ENCODE measurements around the gene ACTRT2. TPM values are rescaled to one million over a fixed set of nuclear protein-coding genes. Genes with fewer than 3 reads are reported as not detected.

ACTRT2 gene
- total RNA-seq, 1 experiment from 2014 or later: not detected

GRCh38 chr1:3061566-3061965, 40.3 kb downstream of the ACTRT2 start:
- no peaks in the 10 kb centered on the region for H3K79me2 ChIP-seq (ENCODE audit: low read length)
- H2AFZ ChIP-seq (ENCODE audit: low read length): no peak overlapping the region
- H3K9ac ChIP-seq (ENCODE audit: low read length): no peak overlapping the region
- no peaks in the 10 kb centered on the region for H4K20me1 ChIP-seq (ENCODE audit: insufficient read depth, low read depth, low read length)
- H3K4me2 ChIP-seq (ENCODE audit: low read depth, low read length, poor library complexity, severe bottlenecking): no peak overlapping the region
- no peak for DNase-seq
- H3K4me3 ChIP-seq (ENCODE audit: low read length): no peak overlapping the region
- H3K9me3 ChIP-seq (ENCODE audit: low read length): no peaks in the 10 kb centered on the region
- H3K36me3 ChIP-seq (ENCODE audit: insufficient read depth, low read length): no peaks in the 10 kb centered on the region
- H3K4me1 ChIP-seq (ENCODE audit: low read length): no peaks in the 10 kb centered on the region
- H3K27ac ChIP-seq (ENCODE audit: low read length): no peak overlapping the region
- H3K9me2 ChIP-seq (replicated peaks; ENCODE audit: insufficient read depth, low read length): no peaks in the 10 kb centered on the region
- no peaks in the 10 kb centered on the region for H3K27me3 ChIP-seq (ENCODE audit: low read length)

GRCh38 chr1:3061981-3062615, 40.8 kb downstream of the ACTRT2 start:
- no peak overlapping the region for H3K4me3 ChIP-seq (ENCODE audit: low read length)
- no peaks in the 10 kb centered on the region for H3K27me3 ChIP-seq (ENCODE audit: low read length)
- H3K4me1 ChIP-seq (ENCODE audit: low read length): no peaks in the 10 kb centered on the region
- H3K9ac ChIP-seq (ENCODE audit: low read length): no peak overlapping the region
- no peak overlapping the region for H3K4me2 ChIP-seq (ENCODE audit: low read depth, low read length, poor library complexity, severe bottlenecking)
- H3K79me2 ChIP-seq (ENCODE audit: low read length): no peaks in the 10 kb centered on the region
- no peak for DNase-seq
- H3K36me3 ChIP-seq (ENCODE audit: insufficient read depth, low read length): no peaks in the 10 kb centered on the region
- H2AFZ ChIP-seq (ENCODE audit: low read length): no peak overlapping the region
- H3K27ac ChIP-seq (ENCODE audit: low read length): no peak overlapping the region
- H4K20me1 ChIP-seq (ENCODE audit: insufficient read depth, low read depth, low read length): no peaks in the 10 kb centered on the region
- H3K9me3 ChIP-seq (ENCODE audit: low read length): no peaks in the 10 kb centered on the region
- H3K9me2 ChIP-seq (replicated peaks; ENCODE audit: insufficient read depth, low read length): no peaks in the 10 kb centered on the region

- no peaks in the 10 kb centered on the region for H4K20me1 ChIP-seq (ENCODE audit: insufficient read depth, low read depth, low read length)
- no peak overlapping the region for H3K27ac ChIP-seq (ENCODE audit: low read length)
- no peaks in the 10 kb centered on the region for H3K9me3 ChIP-seq (ENCODE audit: low read length)
- H2AFZ ChIP-seq (ENCODE audit: low read length): no peak overlapping the region
- no peaks in the 10 kb centered on the region for H3K9me2 ChIP-seq (replicated peaks; ENCODE audit: insufficient read depth, low read length)
- H3K79me2 ChIP-seq (ENCODE audit: low read length): no peaks in the 10 kb centered on the region
- no peaks in the 10 kb centered on the region for H3K27me3 ChIP-seq (ENCODE audit: low read length)
- H3K4me3 ChIP-seq (ENCODE audit: low read length): no peak overlapping the region
- no peak overlapping the region for H3K4me2 ChIP-seq (ENCODE audit: low read depth, low read length, poor library complexity, severe bottlenecking)
- H3K4me1 ChIP-seq (ENCODE audit: low read length): no peaks in the 10 kb centered on the region
- H3K9ac ChIP-seq (ENCODE audit: low read length): no peak overlapping the region
- DNase-seq: no peak
- no peaks in the 10 kb centered on the region for H3K36me3 ChIP-seq (ENCODE audit: insufficient read depth, low read length)
Observed at GRCh38 chr1:3062616-3063378, 41.5 kb downstream of the ACTRT2 start.

GRCh38 chr1:3063379-3064295, 42.4 kb downstream of the ACTRT2 start:
- no peak overlapping the region for H2AFZ ChIP-seq (ENCODE audit: low read length)
- no peak overlapping the region for H3K4me2 ChIP-seq (ENCODE audit: low read depth, low read length, poor library complexity, severe bottlenecking)

GRCh38 chr1:3064296-3064850, 43.1 kb downstream of the ACTRT2 start:
- H3K27ac ChIP-seq (ENCODE audit: low read length): no peak overlapping the region
- H3K27me3 ChIP-seq (ENCODE audit: low read length): no peaks in the 10 kb centered on the region
- no peaks in the 10 kb centered on the region for H3K4me1 ChIP-seq (ENCODE audit: low read length)
- no peak overlapping the region for H2AFZ ChIP-seq (ENCODE audit: low read length)
- H3K4me3 ChIP-seq (ENCODE audit: low read length): no peak overlapping the region
- no peaks in the 10 kb centered on the region for H3K9me3 ChIP-seq (ENCODE audit: low read length)
- H3K36me3 ChIP-seq (ENCODE audit: insufficient read depth, low read length): no peaks in the 10 kb centered on the region
- H3K9ac ChIP-seq (ENCODE audit: low read length): no peak overlapping the region
- H4K20me1 ChIP-seq (ENCODE audit: insufficient read depth, low read depth, low read length): no peaks in the 10 kb centered on the region
- no peak for DNase-seq
- H3K4me2 ChIP-seq (ENCODE audit: low read depth, low read length, poor library complexity, severe bottlenecking): no peak overlapping the region
- H3K79me2 ChIP-seq (ENCODE audit: low read length): no peaks in the 10 kb centered on the region
- H3K9me2 ChIP-seq (replicated peaks; ENCODE audit: insufficient read depth, low read length): no peaks in the 10 kb centered on the region

More at GRCh38 chr1:3063379-3064295, 42.4 kb downstream of the ACTRT2 start:
- Histone ChIP-seq H3K9me3 (ENCODE audit: low read length) (no peaks in the 10 kb centered on the region), H3K36me3 (ENCODE audit: insufficient read depth, low read length) (no peaks in the 10 kb centered on the region), H3K79me2 (ENCODE audit: low read length) (no peaks in the 10 kb centered on the region), H3K9me2 (replicated peaks; ENCODE audit: insufficient read depth, low read length) (no peaks in the 10 kb centered on the region), H3K9ac (ENCODE audit: low read length) (no peak overlapping the region), H3K4me3 (ENCODE audit: low read length) (no peak overlapping the region), H4K20me1 (ENCODE audit: insufficient read depth, low read depth, low read length) (no peaks in the 10 kb centered on the region), H3K4me1 (ENCODE audit: low read length) (no peaks in the 10 kb centered on the region), H3K27ac (ENCODE audit: low read length) (no peak overlapping the region), H3K27me3 (ENCODE audit: low read length) (no peaks in the 10 kb centered on the region)
- DNase-seq: no peak

GRCh38 chr1:3064901-3065300, 43.6 kb downstream of the ACTRT2 start:
- H3K9me2 ChIP-seq (replicated peaks; ENCODE audit: insufficient read depth, low read length): no peaks in the 10 kb centered on the region
- H3K36me3 ChIP-seq (ENCODE audit: insufficient read depth, low read length): no peaks in the 10 kb centered on the region
- no peak overlapping the region for H3K27ac ChIP-seq (ENCODE audit: low read length)
- H4K20me1 ChIP-seq (ENCODE audit: insufficient read depth, low read depth, low read length): no peaks in the 10 kb centered on the region
- H3K4me1 ChIP-seq (ENCODE audit: low read length): no peaks in the 10 kb centered on the region
- H3K27me3 ChIP-seq (ENCODE audit: low read length): no peaks in the 10 kb centered on the region
- H3K4me3 ChIP-seq (ENCODE audit: low read length): no peak overlapping the region
- H3K79me2 ChIP-seq (ENCODE audit: low read length): no peaks in the 10 kb centered on the region
- H3K9ac ChIP-seq (ENCODE audit: low read length): no peak overlapping the region
- H3K4me2 ChIP-seq (ENCODE audit: low read depth, low read length, poor library complexity, severe bottlenecking): no peak overlapping the region
- DNase-seq: no peak
- H2AFZ ChIP-seq (ENCODE audit: low read length): no peak overlapping the region
- H3K9me3 ChIP-seq (ENCODE audit: low read length): no peaks in the 10 kb centered on the region

- no peaks in the 10 kb centered on the region for H3K79me2 ChIP-seq (ENCODE audit: low read length)
- no peaks in the 10 kb centered on the region for H3K9me2 ChIP-seq (replicated peaks; ENCODE audit: insufficient read depth, low read length)
- H3K4me3 ChIP-seq (ENCODE audit: low read length): no peak overlapping the region
- DNase-seq: no peak
- no peak overlapping the region for H3K9ac ChIP-seq (ENCODE audit: low read length)
- no peaks in the 10 kb centered on the region for H3K4me1 ChIP-seq (ENCODE audit: low read length)
- H3K36me3 ChIP-seq (ENCODE audit: insufficient read depth, low read length): no peaks in the 10 kb centered on the region
- H3K9me3 ChIP-seq (ENCODE audit: low read length): no peaks in the 10 kb centered on the region
- H3K27me3 ChIP-seq (ENCODE audit: low read length): no peaks in the 10 kb centered on the region
- no peak overlapping the region for H3K4me2 ChIP-seq (ENCODE audit: low read depth, low read length, poor library complexity, severe bottlenecking)
- no peak overlapping the region for H3K27ac ChIP-seq (ENCODE audit: low read length)
- H2AFZ ChIP-seq (ENCODE audit: low read length): no peak overlapping the region
- H4K20me1 ChIP-seq (ENCODE audit: insufficient read depth, low read depth, low read length): no peaks in the 10 kb centered on the region
Observed at GRCh38 chr1:3065396-3065795, 44.1 kb downstream of the ACTRT2 start.

GRCh38 chr1:3065797-3066196, 44.5 kb downstream of the ACTRT2 start:
- H3K79me2 ChIP-seq (ENCODE audit: low read length): no peaks in the 10 kb centered on the region
- H3K9ac ChIP-seq (ENCODE audit: low read length): no peak overlapping the region
- no peak overlapping the region for H3K4me3 ChIP-seq (ENCODE audit: low read length)
- no peak overlapping the region for H3K27ac ChIP-seq (ENCODE audit: low read length)
- no peaks in the 10 kb centered on the region for H3K9me2 ChIP-seq (replicated peaks; ENCODE audit: insufficient read depth, low read length)
- H3K4me1 ChIP-seq (ENCODE audit: low read length): no peaks in the 10 kb centered on the region
- H4K20me1 ChIP-seq (ENCODE audit: insufficient read depth, low read depth, low read length): no peaks in the 10 kb centered on the region
- no peak for DNase-seq
- H3K36me3 ChIP-seq (ENCODE audit: insufficient read depth, low read length): no peaks in the 10 kb centered on the region
- no peak overlapping the region for H2AFZ ChIP-seq (ENCODE audit: low read length)
- H3K27me3 ChIP-seq (ENCODE audit: low read length): no peaks in the 10 kb centered on the region
- no peaks in the 10 kb centered on the region; the same call in 1 of the 2 replicates for H3K9me3 ChIP-seq (ENCODE audit: low read length)
- no peak overlapping the region for H3K4me2 ChIP-seq (ENCODE audit: low read depth, low read length, poor library complexity, severe bottlenecking)
